GM12878 (cell line): ENCODE results near the gene ALG10. TPM values are rescaled to one million over a fixed set of nuclear protein-coding genes. Genes with fewer than 3 reads are reported as not detected.

Experiments
- BCL11A ChIP-seq: IDR thresholded peaks from 2 replicates; pipeline ENCODE4 v1.6.1; 2011; ENCODE audit warnings: low read depth, low read length
- CREB1 ChIP-seq: IDR thresholded peaks from 2 replicates; pipeline ENCODE4 v1.6.1; 2012; ENCODE audit warnings: low read depth, mild to moderate bottlenecking, inconsistent platforms
- IRF3 ChIP-seq: fragments of 450-650 bp; IDR thresholded peaks from 2 replicates; pipeline ENCODE4 v1.6.1; 2014; ENCODE audit warnings: mild to moderate bottlenecking
- KDM1A ChIP-seq: fragments of 200-600 bp; sonication (generic); IDR thresholded peaks from 2 replicates; pipeline ENCODE4 v1.6.1; 2016; ENCODE audit warnings: borderline replicate concordance
- NFYB ChIP-seq: IDR thresholded peaks from 2 replicates; pipeline ENCODE4 v1.6.1; 2011; ENCODE audit warnings: low read depth, mild to moderate bottlenecking, low read length, improper control_type of control experiment, moderate library complexity; ENCODE audit not compliant: insufficient read depth
- PBX3 ChIP-seq: IDR thresholded peaks from 2 replicates; pipeline ENCODE4 v1.6.1; 2011; ENCODE audit warnings: mild to moderate bottlenecking, low read depth, low read length, moderate library complexity; ENCODE audit not compliant: insufficient replicate concordance
- SMARCA5 ChIP-seq: fragments of 450-650 bp; IDR thresholded peaks from 2 replicates; pipeline ENCODE4 v1.6.1; 2017; ENCODE audit warnings: mild to moderate bottlenecking
- SMC3 ChIP-seq: IDR thresholded peaks from 2 replicates; pipeline ENCODE4 v1.6.1; 2011; ENCODE audit warnings: low read length, improper control_type of control experiment, borderline replicate concordance
- SUZ12 ChIP-seq: fragments of 200-600 bp; sonication (generic); IDR thresholded peaks from one replicate; pipeline ENCODE4 v1.6.1; 2018; ENCODE audit warnings: antibody characterized with exemption, mild to moderate bottlenecking; ENCODE audit not compliant: unreplicated experiment
- TCF12 ChIP-seq: IDR thresholded peaks from 2 replicates; pipeline ENCODE4 v1.6.1; 2011; ENCODE audit warnings: low read depth, mild to moderate bottlenecking, low read length
- TCF3 ChIP-seq: IDR thresholded peaks from 2 replicates; pipeline ENCODE4 v1.6.1; 2012; ENCODE audit warnings: low read depth, mild to moderate bottlenecking, low read length, borderline replicate concordance; ENCODE audit not compliant: insufficient read depth
- ZNF687 ChIP-seq: fragments of 450-650 bp; IDR thresholded peaks from 2 replicates; pipeline ENCODE4 v1.6.1; 2017; ENCODE audit warnings: mild to moderate bottlenecking, moderate library complexity
- polyA plus RNA-seq, 11 experiments: library from polyadenylated mRNA; depleted of rRNA in 4 of 11; unstranded in 6 of 11; stranded (reverse) in 5 of 11; fragments of >200 nt; fragmentation: Nextera tagmentation in 4 of 11; fragmentation: Illumina TruSeq in 1 of 11; extraction: Ambion mirVana in 4 of 11; extraction: Trizol in 1 of 11; gene quantifications; 1 replicate in 1 of 11; 2 replicates in 10 of 11; pipeline versions ENCODE4 v1.2.1 to v1.2.3, GENCODE V29; 2011 to 2016; ENCODE audit warnings: inconsistent platforms in 2 of 11, missing spikeins in 2 of 11, low read depth in 1 of 11
- total RNA-seq, 4 experiments: library from RNA; depleted of rRNA in 3 of 4; stranded (reverse); fragments of >200 nt in 3 of 4; fragmentation: Illumina TruSeq in 1 of 4; extraction: Trizol in 1 of 4; gene quantifications; 2 replicates each; pipeline versions ENCODE4 v1.2.1 to v1.2.3, GENCODE V29; 2013 to 2021
- TF ChIP-seq, protein P1 (sequence below): fragments of 450-650 bp; IDR thresholded peaks from 2 replicates; pipeline ENCODE4 v1.6.1; 2017; ENCODE audit warnings: mild to moderate bottlenecking, moderate library complexity
- TF ChIP-seq, protein P2 (sequence below): fragments of 450-650 bp; IDR thresholded peaks from 2 replicates; pipeline ENCODE4 v1.6.1; 2016; ENCODE audit warnings: mild to moderate bottlenecking, moderate library complexity, borderline replicate concordance

The ALG10 gene
- total and polyA plus RNA-seq, 10 of the 15 experiments (the other 5 are each of a cell fraction or from before 2014, with no cell fraction given): 3.1 to 25.4 (median 7.3) TPM

DNA sequence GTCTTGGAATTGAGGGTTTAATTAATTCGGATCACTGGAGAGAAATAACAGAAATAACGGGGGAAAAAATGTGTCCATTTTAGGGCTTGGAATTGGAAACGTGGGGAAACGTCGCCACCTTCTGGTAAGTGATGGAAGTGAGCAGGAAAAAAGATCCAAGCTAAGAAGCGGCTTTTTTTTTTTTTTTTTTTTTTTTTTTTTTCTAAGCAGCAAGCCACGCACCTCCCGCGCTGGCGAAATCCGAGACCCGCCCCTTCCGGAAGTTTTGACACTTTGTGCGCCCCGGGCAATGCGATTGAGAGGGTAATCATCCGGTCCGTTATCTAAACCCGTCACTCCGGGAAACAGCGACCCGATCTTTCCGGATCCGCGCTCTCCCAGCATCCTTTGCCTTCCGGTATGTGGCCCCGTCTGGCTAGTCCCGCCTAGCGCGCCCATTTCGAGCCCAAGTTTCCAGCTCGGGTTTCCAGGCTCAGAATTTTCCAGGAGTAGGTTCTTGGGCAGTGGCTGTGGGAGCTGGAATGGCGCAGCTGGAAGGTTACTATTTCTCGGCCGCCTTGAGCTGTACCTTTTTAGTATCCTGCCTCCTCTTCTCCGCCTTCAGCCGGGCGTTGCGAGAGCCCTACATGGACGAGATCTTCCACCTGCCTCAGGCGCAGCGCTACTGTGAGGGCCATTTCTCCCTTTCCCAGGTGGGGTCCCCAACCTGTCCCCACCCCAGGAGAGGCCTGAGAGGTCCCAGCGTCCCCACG is at the start of gene ALG10 (continued):
- TF ChIP-seq PBX3: no peak
- no peak for TF ChIP-seq TCF3
- TF ChIP-seq BCL11A: no peak
- TF ChIP-seq ZNF687: no peak
- no peak for TF ChIP-seq SMARCA5
- TF ChIP-seq CREB1: peak; percentile 90
- no peak for TF ChIP-seq TCF12
- TF ChIP-seq, protein P1, sequence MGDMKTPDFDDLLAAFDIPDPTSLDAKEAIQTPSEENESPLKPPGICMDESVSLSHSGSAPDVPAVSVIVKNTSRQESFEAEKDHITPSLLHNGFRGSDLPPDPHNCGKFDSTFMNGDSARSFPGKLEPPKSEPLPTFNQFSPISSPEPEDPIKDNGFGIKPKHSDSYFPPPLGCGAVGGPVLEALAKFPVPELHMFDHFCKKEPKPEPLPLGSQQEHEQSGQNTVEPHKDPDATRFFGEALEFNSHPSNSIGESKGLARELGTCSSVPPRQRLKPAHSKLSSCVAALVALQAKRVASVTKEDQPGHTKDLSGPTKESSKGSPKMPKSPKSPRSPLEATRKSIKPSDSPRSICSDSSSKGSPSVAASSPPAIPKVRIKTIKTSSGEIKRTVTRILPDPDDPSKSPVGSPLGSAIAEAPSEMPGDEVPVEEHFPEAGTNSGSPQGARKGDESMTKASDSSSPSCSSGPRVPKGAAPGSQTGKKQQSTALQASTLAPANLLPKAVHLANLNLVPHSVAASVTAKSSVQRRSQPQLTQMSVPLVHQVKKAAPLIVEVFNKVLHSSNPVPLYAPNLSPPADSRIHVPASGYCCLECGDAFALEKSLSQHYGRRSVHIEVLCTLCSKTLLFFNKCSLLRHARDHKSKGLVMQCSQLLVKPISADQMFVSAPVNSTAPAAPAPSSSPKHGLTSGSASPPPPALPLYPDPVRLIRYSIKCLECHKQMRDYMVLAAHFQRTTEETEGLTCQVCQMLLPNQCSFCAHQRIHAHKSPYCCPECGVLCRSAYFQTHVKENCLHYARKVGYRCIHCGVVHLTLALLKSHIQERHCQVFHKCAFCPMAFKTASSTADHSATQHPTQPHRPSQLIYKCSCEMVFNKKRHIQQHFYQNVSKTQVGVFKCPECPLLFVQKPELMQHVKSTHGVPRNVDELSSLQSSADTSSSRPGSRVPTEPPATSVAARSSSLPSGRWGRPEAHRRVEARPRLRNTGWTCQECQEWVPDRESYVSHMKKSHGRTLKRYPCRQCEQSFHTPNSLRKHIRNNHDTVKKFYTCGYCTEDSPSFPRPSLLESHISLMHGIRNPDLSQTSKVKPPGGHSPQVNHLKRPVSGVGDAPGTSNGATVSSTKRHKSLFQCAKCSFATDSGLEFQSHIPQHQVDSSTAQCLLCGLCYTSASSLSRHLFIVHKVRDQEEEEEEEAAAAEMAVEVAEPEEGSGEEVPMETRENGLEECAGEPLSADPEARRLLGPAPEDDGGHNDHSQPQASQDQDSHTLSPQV: no peak
- TF ChIP-seq KDM1A: no peak
- TF ChIP-seq SMC3: peak; percentile 49
- TF ChIP-seq NFYB: no peak
- TF ChIP-seq SUZ12: no peak
- no peak for TF ChIP-seq IRF3
- TF ChIP-seq, protein P2, sequence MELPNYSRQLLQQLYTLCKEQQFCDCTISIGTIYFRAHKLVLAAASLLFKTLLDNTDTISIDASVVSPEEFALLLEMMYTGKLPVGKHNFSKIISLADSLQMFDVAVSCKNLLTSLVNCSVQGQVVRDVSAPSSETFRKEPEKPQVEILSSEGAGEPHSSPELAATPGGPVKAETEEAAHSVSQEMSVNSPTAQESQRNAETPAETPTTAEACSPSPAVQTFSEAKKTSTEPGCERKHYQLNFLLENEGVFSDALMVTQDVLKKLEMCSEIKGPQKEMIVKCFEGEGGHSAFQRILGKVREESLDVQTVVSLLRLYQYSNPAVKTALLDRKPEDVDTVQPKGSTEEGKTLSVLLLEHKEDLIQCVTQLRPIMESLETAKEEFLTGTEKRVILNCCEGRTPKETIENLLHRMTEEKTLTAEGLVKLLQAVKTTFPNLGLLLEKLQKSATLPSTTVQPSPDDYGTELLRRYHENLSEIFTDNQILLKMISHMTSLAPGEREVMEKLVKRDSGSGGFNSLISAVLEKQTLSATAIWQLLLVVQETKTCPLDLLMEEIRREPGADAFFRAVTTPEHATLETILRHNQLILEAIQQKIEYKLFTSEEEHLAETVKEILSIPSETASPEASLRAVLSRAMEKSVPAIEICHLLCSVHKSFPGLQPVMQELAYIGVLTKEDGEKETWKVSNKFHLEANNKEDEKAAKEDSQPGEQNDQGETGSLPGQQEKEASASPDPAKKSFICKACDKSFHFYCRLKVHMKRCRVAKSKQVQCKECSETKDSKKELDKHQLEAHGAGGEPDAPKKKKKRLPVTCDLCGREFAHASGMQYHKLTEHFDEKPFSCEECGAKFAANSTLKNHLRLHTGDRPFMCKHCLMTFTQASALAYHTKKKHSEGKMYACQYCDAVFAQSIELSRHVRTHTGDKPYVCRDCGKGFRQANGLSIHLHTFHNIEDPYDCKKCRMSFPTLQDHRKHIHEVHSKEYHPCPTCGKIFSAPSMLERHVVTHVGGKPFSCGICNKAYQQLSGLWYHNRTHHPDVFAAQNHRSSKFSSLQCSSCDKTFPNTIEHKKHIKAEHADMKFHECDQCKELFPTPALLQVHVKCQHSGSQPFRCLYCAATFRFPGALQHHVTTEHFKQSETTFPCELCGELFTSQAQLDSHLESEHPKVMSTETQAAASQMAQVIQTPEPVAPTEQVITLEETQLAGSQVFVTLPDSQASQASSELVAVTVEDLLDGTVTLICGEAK: peak; percentile 88
